H9 (cell line): ENCODE measurements around the gene CDH15. TPM values are rescaled to one million over a fixed set of nuclear protein-coding genes. Genes with fewer than 3 reads are reported as not detected.

Source experiments
- DNase-seq: peaks from one replicate; pipeline ENCODE4 v3.0.0-alpha.2; 2017
- H2AFZ ChIP-seq: one replicate; pipeline ENCODE4 v1.6.1; 2013; ENCODE audit warnings: mild to moderate bottlenecking, low read length, control low read depth, moderate library complexity
- H2AK5ac ChIP-seq: 2 replicates; pipeline ENCODE4 v1.6.1; 2013; ENCODE audit warnings: low read length, control low read depth, mixed read lengths; ENCODE audit not compliant: insufficient read length
- H2BK120ac ChIP-seq: one replicate; pipeline ENCODE4 v1.6.1; 2013; ENCODE audit warnings: low read depth, mild to moderate bottlenecking, low read length, control low read depth, inconsistent platforms; ENCODE audit not compliant: poor library complexity, severe bottlenecking
- H2BK12ac ChIP-seq: 2 replicates; pipeline ENCODE4 v1.6.1; 2013; ENCODE audit warnings: low read length, control low read depth, mixed read lengths, low read depth; ENCODE audit not compliant: insufficient read length
- H2BK15ac ChIP-seq: 2 replicates; pipeline ENCODE4 v1.6.1; 2013; ENCODE audit warnings: low read depth, low read length, control low read depth
- H2BK20ac ChIP-seq: one replicate; pipeline ENCODE4 v1.6.1; 2013; ENCODE audit warnings: low read depth, mild to moderate bottlenecking, low read length, control low read depth, inconsistent platforms; ENCODE audit not compliant: poor library complexity, severe bottlenecking
- H2BK5ac ChIP-seq: 2 replicates; pipeline ENCODE4 v1.6.1; 2013; ENCODE audit warnings: low read length, control low read depth, mixed read lengths; ENCODE audit not compliant: insufficient read length
- H3K14ac ChIP-seq: 2 replicates; pipeline ENCODE4 v1.6.1; 2013; ENCODE audit warnings: low read length, control low read depth; ENCODE audit not compliant: insufficient read depth
- H3K18ac ChIP-seq: 2 replicates; pipeline ENCODE4 v1.6.1; 2013; ENCODE audit warnings: low read depth, mild to moderate bottlenecking, mixed read lengths, low read length, control low read depth; ENCODE audit not compliant: insufficient read length
- H3K23ac ChIP-seq: 2 replicates; pipeline ENCODE4 v1.6.1; 2013; ENCODE audit warnings: low read length, control low read depth, mixed read lengths, low read depth; ENCODE audit not compliant: insufficient read length
- H3K23me2 ChIP-seq: 2 replicates; pipeline ENCODE4 v1.6.1; 2013; ENCODE audit warnings: low read depth, mild to moderate bottlenecking, mixed read lengths, low read length, control low read depth; ENCODE audit not compliant: insufficient read length, poor library complexity, severe bottlenecking
- H3K27ac ChIP-seq: 2 replicates; pipeline ENCODE4 v1.5.1; 2013; ENCODE audit warnings: low read length, control low read depth, mixed read lengths, low read depth; ENCODE audit not compliant: insufficient read length
- H3K27me3 ChIP-seq: 2 replicates; pipeline ENCODE4 v1.6.1; 2013; ENCODE audit warnings: low read length, control low read depth, inconsistent platforms; ENCODE audit not compliant: insufficient read depth
- H3K4ac ChIP-seq: 2 replicates; pipeline ENCODE4 v1.6.1; 2013; ENCODE audit warnings: low read depth, mild to moderate bottlenecking, control low read depth, inconsistent platforms, low read length, moderate library complexity
- H3K4me1 ChIP-seq: 2 replicates; pipeline ENCODE4 v1.6.1; 2013; ENCODE audit warnings: low read length, control low read depth, inconsistent platforms; ENCODE audit not compliant: insufficient read depth
- H3K4me2 ChIP-seq: 2 replicates; pipeline ENCODE4 v1.6.1; 2013; ENCODE audit warnings: low read length, control low read depth, mixed read lengths; ENCODE audit not compliant: insufficient read length, insufficient read depth
- H3K56ac ChIP-seq: 2 replicates; pipeline ENCODE4 v1.6.1; 2013; ENCODE audit warnings: low read depth, mild to moderate bottlenecking, mixed read lengths, low read length, control low read depth; ENCODE audit not compliant: insufficient read length
- H3K79me1 ChIP-seq: 2 replicates; pipeline ENCODE4 v1.6.1; 2013; ENCODE audit warnings: low read depth, mild to moderate bottlenecking, moderate library complexity, low read length, control low read depth, inconsistent platforms; ENCODE audit not compliant: insufficient read depth, poor library complexity, severe bottlenecking
- H3K79me2 ChIP-seq: 2 replicates; pipeline ENCODE4 v1.6.1; 2013; ENCODE audit warnings: low read length, control low read depth, inconsistent platforms; ENCODE audit not compliant: insufficient read depth
- H3K9ac ChIP-seq: 2 replicates; pipeline ENCODE4 v1.6.1; 2013; ENCODE audit warnings: low read length, control low read depth, mixed read lengths; ENCODE audit not compliant: insufficient read length; ENCODE audit errors: extremely low read depth
- H3K9me3 ChIP-seq: one replicate; pipeline ENCODE4 v1.6.1; 2013; ENCODE audit warnings: low read depth, low read length, inconsistent platforms; ENCODE audit not compliant: control insufficient read depth
- H3T11ph ChIP-seq: one replicate; pipeline ENCODE4 v1.6.1; 2013; ENCODE audit warnings: mild to moderate bottlenecking, low read length, control low read depth, inconsistent platforms
- H4K20me1 ChIP-seq: one replicate; pipeline ENCODE4 v1.6.1; 2013; ENCODE audit not compliant: control insufficient read depth, insufficient read length, insufficient read depth
- H4K5ac ChIP-seq: 2 replicates; pipeline ENCODE4 v1.6.1; 2013; ENCODE audit warnings: low read depth, mild to moderate bottlenecking, mixed read lengths, low read length, control low read depth; ENCODE audit not compliant: insufficient read length
- H4K8ac ChIP-seq: replicated peaks from 2 replicates; pipeline ENCODE4 v1.6.1; 2013; ENCODE audit warnings: low read length, control low read depth, mixed read lengths, low read depth; ENCODE audit not compliant: insufficient read length
- H4K91ac ChIP-seq: 2 replicates; pipeline ENCODE4 v1.6.1; 2013; ENCODE audit warnings: low read depth, mild to moderate bottlenecking, moderate library complexity, mixed read lengths, low read length, control low read depth; ENCODE audit not compliant: insufficient read length
- H3K27ac Mint-ChIP-seq, 3 experiments: 2 replicates in 2 of 3; 3 replicates in 1 of 3; pipeline ENCODE4 v1.8.0; 2020 to 2021; ENCODE audit warnings: mixed read lengths in 3 of 3, mild to moderate bottlenecking in 1 of 3, moderate library complexity in 1 of 3
- H3K27me3 Mint-ChIP-seq: 2 replicates; pipeline ENCODE4 v1.8.0; 2021; ENCODE audit warnings: low read depth, mild to moderate bottlenecking, moderate library complexity, mixed read lengths
- H3K36me3 Mint-ChIP-seq, 3 experiments: 2 replicates in 2 of 3; 3 replicates in 1 of 3; pipeline ENCODE4 v1.8.0; 2020 to 2021; ENCODE audit warnings: low read depth in 3 of 3, mixed read lengths in 3 of 3; ENCODE audit not compliant: insufficient read depth in 1 of 3
- H3K4me1 Mint-ChIP-seq, 2 experiments: 2 replicates each; pipeline ENCODE4 v1.8.0; 2020; ENCODE audit warnings: mixed read lengths in 2 of 2
- H3K4me3 Mint-ChIP-seq, 2 experiments: 2 replicates in 1 of 2; 3 replicates in 1 of 2; pipeline ENCODE4 v1.8.0; 2020 to 2021; ENCODE audit warnings: mild to moderate bottlenecking in 2 of 2, mixed read lengths in 2 of 2, moderate library complexity in 1 of 2
- H3K9me3 Mint-ChIP-seq, 2 experiments: 2 replicates in 1 of 2; 3 replicates in 1 of 2; pipeline ENCODE4 v1.8.0; 2020; ENCODE audit warnings: mild to moderate bottlenecking in 2 of 2, mixed read lengths in 2 of 2, moderate library complexity in 1 of 2
- CTCF ChIP-seq: fragments of 200-600 bp; sonication (generic); conservative IDR thresholded peaks from 3 replicates; pipeline ENCODE4 v1.8.0; 2021; ENCODE audit warnings: antibody characterized with exemption, mild to moderate bottlenecking
- WGBS: extraction: QIAGEN DNeasy Blood & Tissue Kit; methylation state at CpG from one replicate; pipeline ENCODE4 v1.1.7; 2013; ENCODE audit warnings: missing lambda C conversion rate, low lambda C conversion rate, mixed read lengths; ENCODE audit not compliant: insufficient read length; ENCODE audit errors: extremely low coverage; 5-methylcytosine and 5-hydroxymethylcytosine counted together
- total RNA-seq: library from RNA; stranded (reverse); gene quantifications from 2 replicates; pipeline ENCODE4 v1.2.1, GENCODE V29; 2021

Gene CDH15
- total RNA-seq, 1 experiment from 2014 or later: 0.28 TPM

- Histone ChIP-seq H3K79me1 (no peaks in the 10 kb centered on the region), H2AK5ac (no peak within 1 kb of the TSS), H3K9me3 (no peaks in the 10 kb centered on the region), H2BK15ac (no peak within 1 kb of the TSS), H3K14ac (no peak within 1 kb of the TSS; the same call in 1 of the 2 replicates), H2BK5ac (no peak within 1 kb of the TSS), H3K18ac (no peak within 1 kb of the TSS), H4K5ac (no peak within 1 kb of the TSS), H3K56ac (no peak within 1 kb of the TSS), H2BK20ac (no peak within 1 kb of the TSS), H3K4ac (no peak within 1 kb of the TSS), H3K9ac (no peak within 1 kb of the TSS), H3K23ac (no peak within 1 kb of the TSS), H2BK12ac (no peak within 1 kb of the TSS), H4K8ac (no peak within 1 kb of the TSS), H3T11ph (no peak within 1 kb of the TSS), H3K4me1 (no peaks in the 10 kb centered on the region), H2AFZ (no peak within 1 kb of the TSS), H4K20me1 (no peaks in the 10 kb centered on the region), H3K27ac (no peak within 1 kb of the TSS), H3K27me3 (peaks cover 7% of the 10 kb centered on the region; the same call in 1 of the 2 replicates), H3K23me2 (peaks cover 8% of the 10 kb centered on the region), H3K4me2 (peak within 1 kb of the TSS; percentile 39), H3K79me2 (no peaks in the 10 kb centered on the region), H2BK120ac (no peak within 1 kb of the TSS), H4K91ac (no peak within 1 kb of the TSS)
- Mint-ChIP-seq H3K9me3 (peaks cover 5 to 6% of the 10 kb centered on the region in 2 experiments; a peak in 2 of 5 replicates), H3K4me1 (peaks cover 6 to 11% of the 10 kb centered on the region in 2 experiments; a peak in 2 of 4 replicates), H3K4me3 (peak within 1 kb of the TSS; percentile 58 to 79), H3K27ac (no peak within 1 kb of the TSS), H3K36me3 (no peaks in the 10 kb centered on the region; a peak in 1 of 7 replicates), H3K27me3 (peaks cover 54% of the 10 kb centered on the region)
- no CpG with 5 or more reads among the region's 28 CpGs for WGBS
- DNase-seq: peak; percentile 42
- TF ChIP-seq CTCF: no peak
Measured at GRCh38 chr16:89200124-89200849, 28.7 kb downstream of the CDH15 start, which contains the start of gene SLC22A31. SLC22A31 (minus strand) TSS chr16:89200537; CDS start chr16:89200501, 36 bp downstream.
